ENCODE data around the gene ASCL3. TPM values are rescaled to one million over a fixed set of nuclear protein-coding genes. Genes with fewer than 3 reads are reported as not detected.

The ASCL3 gene
- total and polyA plus RNA-seq, 10 of the 15 experiments (the other 5 are each of a cell fraction or from before 2014, with no cell fraction given) = not detected

GRCh38 chr11:8913961-8914660, 28.7 kb downstream of the ASCL3 start (continued):
- TF ChIP-seq RELB (IDR thresholded peaks at IDR 0.05; ENCODE audit: low read depth) (no peak), ATF7 (IDR thresholded peaks at IDR 0.05; ENCODE audit: low read depth) (peak; percentile 85), ZNF274 (IDR thresholded peaks at IDR 0.05; ENCODE audit: insufficient read depth, insufficient read length) (no peak), SMARCA5 (IDR thresholded peaks at IDR 0.05) (0 out of 2 replicates have a peak, but pooled peaks have one; percentile 37), MEF2B (IDR thresholded peaks at IDR 0.05; ENCODE audit: partially characterized antibody, poor library complexity, severe bottlenecking) (no peak), ZNF384 (IDR thresholded peaks at IDR 0.05; ENCODE audit: borderline replicate concordance, low read depth, low read length) (no peak), BHLHE40 (IDR thresholded peaks at IDR 0.05; ENCODE audit: borderline replicate concordance in 1 of 2, low read depth in 2 of 2, low read length in 1 of 2) (0 out of 4 replicates have a peak, but pooled peaks of 1 of the 2 experiments have one; percentile 14), PAX8 (IDR thresholded peaks at IDR 0.05) (no peak), RELA (IDR thresholded peaks at IDR 0.05; ENCODE audit: borderline replicate concordance, partially characterized antibody) (peak; percentile 32)
